HG03108 (cell line): ENCODE measurements around the gene ST6GALNAC2.

Experiments
- ATAC-seq: cut with Tn5 transposase; IDR thresholded peaks from one replicate; pipeline ENCODE4 v1.9.1; 2021; ENCODE audit warnings: moderate library complexity; ENCODE audit not compliant: unreplicated experiment

Gene ST6GALNAC2

DNA sequence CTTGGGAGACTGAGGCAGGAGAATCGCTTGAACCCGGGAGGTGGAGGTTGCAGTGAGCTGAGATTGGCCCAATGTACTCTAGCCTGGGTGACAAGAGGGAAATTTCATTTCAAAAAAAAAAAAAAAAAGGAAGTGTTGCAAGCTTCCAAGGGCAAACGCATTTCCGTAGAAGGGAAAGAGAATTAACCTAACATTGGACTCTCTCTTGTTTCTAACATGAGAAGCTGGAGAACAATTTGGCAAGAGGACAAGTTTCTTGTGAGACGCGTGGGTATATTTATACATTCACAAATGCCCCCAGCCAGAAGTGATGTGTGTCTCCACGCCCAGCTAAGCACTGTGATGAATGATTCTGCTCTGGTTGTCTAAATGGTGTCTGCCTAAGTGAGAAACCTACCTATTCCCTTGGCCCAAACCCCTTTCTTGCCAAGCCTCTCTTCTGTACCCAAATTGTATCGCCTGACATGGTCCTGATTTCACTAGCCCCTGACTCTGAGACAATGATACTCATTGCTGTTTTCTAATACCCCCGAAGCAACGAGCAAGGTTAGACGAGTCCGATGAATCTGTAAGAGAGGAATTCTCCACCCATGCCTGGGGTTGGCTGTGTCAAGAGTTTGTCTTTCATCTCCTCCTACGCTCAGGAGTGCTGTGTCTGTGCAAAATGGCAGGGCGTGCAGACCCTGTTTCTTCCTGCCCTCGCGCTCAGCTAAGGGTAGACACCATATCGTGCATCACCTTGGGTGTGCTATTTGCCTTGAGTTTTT lies 14.2 kb upstream of the ST6GALNAC2 start:
- no peak for ATAC-seq

DNA sequence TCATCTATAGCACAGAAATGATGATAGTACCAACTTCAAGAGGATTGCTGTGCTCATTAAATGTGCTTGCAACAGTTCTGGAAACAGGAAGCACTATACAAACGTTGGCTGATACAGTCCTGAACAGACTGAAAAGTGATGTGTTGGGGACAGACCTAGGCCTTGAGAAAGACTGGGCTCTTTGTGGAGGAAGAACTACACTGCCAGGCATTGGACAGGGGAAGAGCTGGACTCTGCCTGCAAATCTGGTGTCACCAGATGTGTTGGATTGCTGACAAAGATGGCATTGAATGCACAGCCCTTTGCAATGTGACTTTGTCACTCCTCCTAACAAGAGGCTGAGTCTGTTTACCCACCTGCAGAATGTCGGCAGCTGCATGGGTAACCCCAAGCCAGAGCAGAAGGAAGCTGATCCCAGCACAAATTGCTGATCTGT lies 12.4 kb upstream of the ST6GALNAC2 start:
- no peak for ATAC-seq

DNA sequence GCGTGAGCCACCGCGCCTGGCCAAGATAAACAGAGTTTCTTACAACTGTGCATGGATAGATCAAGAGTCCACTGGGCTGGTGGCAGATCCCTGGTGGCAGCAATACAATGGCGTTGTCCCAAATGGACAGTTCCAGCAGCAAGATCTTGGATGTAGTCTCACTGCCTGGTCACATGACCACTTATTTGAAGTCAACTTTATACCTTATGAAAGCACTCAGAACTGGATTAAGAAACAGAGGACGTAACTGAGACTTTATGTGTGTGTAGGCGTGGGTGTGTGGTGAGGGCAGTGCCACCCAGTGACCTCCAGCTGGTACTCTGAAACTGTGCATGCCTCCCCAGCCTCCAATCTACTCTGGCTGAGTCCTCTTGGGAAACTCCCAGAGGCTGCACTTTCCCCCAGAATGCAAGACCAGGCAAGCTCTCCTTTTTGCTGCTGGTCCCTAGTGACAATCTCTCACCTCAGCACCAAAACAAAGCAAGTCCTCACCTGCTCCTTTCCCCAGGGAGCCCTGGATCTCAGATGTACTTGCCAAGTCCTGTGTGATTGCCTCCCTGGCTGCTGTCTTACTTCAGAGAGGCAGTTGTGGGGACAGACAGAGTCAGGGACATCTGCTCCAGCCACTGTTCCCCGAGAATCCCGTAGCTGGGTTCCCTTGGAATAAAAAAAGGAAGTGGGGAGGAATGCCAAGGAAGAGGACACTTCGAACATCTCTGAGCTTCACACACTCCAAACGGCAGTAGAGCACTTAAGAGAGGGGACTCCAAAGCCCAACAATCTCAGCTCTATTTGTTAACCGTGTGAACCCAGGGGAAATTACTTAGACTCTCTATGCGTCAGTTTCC lies 11.7 kb upstream of the ST6GALNAC2 start:
- ATAC-seq = no peak

DNA sequence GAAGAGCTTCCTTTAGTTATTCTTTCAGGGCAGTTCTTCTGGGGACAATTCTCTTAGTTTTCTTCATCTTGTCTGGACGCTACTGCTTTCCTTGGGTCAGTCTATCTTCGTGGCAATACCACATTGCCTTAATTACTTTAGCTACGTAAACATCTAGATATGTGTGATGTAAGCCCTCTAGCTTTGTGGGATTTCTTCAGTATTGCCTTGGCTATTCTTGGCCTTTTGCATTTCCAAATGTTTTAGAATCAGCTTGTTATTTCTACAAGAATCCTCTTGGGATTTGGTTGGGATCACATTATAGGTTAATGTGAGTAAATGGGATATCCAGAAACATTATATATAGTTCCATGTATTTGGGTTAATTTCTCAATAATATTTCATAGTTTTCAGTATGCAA lies 9.0 kb upstream of the ST6GALNAC2 start:
- ATAC-seq = no peak

DNA sequence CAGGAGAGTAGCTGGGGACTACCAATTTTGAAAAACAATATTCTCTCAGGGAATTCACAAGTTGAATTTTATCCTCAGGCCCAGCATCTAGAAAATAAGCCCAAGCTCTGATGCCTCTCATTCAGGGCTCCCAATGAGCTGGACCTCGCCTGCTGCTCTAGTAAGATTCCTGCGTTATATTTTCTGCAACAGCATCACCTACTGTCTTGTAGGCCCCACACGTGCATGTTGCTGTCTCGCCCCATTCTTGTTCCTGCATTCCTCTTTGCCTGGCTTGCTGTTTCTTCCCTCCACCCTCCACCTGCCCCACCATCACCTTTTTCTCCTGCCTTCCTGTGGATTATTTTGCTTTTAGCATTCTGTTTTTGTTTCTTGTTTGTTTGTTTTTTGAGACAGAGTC lies 8.3 kb upstream of the ST6GALNAC2 start:
- ATAC-seq = no peak

DNA sequence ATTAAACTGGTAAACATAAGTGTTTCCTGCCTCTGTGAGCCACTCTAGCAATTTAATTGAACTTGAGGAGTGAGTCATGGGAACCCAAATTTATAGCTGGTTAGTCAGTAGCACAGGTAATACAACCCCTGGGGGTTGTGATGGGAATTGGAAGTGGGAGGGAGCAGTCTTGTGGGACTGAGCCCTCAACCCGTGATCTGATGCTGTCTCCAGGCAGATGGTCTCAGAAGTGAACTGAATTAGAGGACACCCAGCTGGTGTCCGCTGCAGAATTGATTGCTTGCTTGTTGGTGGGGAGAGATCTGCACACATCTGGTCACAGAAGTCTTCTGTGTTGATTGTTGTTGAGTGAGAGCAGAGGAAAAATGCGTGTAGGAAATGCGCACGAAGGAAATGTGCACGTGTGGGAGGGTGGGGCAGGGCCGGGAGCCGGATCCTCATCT lies 7.7 kb upstream of the ST6GALNAC2 start:
- ATAC-seq = no peak

DNA sequence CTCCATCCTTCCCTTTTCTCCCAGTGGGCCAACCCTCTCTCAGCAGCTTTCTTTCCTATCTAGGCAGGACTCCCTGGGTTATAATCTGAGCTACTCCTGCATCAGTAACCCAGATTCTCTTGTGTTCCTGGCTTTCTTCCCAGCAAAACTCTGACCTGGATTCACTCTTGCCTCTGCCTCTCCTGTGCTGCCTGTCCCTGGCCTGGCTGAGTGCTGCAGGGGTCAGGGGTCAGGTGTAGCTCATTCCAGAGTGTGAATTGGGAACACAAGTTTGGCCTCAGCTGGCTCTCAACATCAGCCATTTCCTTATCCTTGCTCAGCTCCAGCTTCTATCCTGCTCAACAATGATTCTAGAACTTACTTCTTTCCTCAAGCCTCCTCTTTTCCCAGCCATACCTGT lies 2.5 kb upstream of the ST6GALNAC2 start:
- no peak for ATAC-seq

DNA sequence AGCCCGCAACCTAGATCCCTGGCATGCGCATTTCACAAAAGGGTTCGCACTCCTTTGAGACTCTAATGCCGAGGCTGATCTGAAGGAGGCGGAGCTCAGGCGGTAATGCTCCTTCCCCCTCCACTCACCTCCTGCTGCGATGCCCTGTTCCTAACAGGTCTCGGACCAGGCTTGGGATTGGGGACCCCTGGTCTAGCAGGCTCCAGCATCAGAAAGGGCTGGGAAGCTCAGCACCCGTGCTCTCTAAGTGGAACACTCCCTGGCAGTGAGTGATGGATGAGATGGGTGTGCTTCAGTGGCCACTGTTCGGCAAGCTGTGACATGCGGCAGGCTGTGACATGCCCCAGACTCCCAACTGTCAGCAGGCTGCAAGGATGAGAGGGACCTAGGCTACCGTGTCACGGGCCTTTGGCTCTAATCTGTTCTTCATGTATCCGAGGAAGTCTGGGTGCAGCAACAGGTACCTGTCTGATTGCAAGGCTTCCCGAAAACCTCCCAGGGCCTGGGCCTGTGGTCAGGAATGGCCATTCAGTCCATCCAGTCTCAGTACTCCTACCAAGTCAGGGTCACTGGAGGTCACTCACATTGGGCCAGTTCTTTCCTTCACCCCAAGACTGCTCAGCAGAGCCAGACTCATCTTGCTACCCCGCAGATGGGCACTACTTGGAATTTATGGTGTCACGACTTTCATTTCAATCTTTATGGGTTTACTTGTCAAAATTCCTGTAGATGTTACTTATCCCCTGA lies 1.3 kb upstream of the ST6GALNAC2 start:
- ATAC-seq = no peak

DNA sequence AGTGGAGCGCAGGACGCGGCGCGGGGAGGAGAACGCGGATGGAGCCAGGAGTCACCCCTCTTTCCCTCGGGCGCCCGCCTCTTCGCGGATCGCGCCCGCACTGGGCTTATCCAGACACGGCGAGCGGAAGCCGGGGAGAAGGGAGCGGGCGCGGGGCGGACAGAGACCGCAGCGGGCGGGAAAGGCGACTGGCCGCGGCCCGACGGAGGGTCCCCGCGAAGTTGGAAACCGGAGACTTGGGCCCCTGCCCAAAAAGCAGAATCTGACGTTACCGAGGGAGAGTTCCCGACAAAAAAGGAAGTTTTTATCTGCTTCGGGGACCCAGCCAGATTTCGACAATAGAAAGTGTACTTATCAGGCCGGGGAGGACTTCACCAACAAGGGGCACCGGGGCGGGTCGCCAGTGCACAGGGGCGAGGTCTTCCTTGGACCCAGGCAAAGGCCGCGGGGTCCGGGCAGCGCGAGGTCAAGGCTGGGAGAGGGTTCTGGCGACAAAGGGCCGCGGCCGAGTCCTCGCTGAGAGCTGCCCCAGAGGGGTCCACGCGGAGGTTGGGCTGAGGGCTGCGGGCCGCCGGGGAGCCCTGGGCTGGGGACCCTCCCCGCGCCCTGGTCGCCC lies 519 bp downstream of the ST6GALNAC2 start:
- no peak for ATAC-seq

DNA sequence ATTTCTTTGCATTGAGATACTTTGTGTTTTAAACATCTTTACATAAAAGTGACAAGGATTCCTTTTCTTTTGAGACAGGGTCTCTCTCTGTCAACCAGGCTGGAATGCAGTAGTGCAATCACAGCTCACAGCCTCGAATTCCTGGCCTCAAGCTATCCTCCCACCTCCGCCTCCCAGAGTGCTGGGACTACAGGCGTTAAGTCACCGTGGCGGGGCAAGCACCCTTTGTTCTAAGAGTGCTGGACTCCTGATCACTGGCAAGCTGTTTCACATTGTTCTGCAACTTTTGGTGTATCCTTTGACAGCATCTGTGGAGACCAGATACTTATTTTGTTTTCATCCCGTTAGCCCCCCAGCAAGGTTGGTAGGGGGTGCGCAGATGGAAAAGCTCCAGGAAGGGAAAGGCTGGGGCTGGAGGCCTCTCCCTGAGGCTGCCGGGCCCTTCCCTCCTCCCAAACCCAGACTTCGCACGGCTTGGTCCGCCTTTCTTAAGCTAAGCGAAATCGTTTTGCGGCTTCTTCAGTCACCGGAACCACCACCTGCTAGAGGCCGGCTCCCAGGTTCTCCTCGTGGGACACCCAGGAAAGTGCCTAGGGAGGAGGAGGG lies 1.1 kb downstream of the ST6GALNAC2 start:
- ATAC-seq = no peak

DNA sequence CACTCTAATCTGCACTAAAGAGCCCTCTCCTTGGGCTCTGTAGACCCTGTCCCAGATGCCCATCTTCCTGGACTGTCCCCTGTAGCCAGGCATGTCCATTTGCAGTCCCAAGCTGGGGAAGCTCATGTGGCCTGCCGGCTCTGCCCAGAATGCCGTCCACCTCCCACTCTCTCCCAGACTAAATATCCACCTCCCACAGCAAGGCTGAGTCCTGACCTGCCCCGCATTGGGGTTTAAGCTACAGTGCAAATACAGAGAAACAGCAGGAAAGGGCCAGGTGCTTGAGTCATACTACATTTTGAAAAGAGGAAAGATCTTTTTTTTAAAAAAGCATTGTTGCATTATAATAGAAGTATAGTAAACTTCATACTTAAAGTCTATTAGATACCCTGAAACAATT lies 3.0 kb downstream of the ST6GALNAC2 start:
- no peak for ATAC-seq

DNA sequence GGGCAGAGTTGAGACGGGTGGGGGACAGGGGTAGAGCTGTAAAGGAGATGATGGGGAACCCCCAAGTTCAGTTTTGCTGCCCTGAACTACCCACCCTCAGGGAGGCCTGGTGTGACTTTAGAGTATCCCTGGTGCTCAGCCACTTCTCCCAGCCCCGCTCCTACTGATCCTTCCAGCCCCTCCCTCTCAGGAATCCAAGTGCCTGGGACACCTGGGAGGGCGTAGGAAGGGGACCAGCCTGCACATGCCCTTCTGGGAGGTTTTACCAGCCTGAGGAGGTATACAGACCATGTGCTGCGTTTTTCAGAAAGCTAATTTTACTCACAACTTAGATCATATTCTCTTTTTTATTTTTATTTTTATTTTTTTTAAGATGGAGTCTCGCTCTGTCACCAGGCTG lies 4.1 kb downstream of the ST6GALNAC2 start:
- ATAC-seq = no peak

DNA sequence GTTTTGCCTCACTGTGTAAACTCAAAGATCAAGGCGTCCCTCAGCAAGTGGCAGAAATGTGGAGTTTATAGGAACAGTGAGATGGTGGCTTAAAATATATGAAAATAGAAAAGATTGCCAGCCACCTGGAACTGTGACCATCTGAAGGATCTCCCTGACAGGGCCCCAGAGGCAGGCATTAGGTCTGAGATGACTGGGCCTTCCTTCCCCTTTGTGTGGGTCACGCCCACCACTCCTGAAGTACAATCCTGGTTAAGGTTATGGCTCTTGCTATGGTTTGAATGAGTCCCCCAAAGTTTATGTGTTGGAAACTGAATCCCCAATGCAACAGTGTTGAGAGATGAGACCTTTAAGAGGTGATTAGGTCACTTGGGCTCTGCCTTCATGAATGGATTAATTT lies 6.4 kb downstream of the ST6GALNAC2 start:
- no peak for ATAC-seq

DNA sequence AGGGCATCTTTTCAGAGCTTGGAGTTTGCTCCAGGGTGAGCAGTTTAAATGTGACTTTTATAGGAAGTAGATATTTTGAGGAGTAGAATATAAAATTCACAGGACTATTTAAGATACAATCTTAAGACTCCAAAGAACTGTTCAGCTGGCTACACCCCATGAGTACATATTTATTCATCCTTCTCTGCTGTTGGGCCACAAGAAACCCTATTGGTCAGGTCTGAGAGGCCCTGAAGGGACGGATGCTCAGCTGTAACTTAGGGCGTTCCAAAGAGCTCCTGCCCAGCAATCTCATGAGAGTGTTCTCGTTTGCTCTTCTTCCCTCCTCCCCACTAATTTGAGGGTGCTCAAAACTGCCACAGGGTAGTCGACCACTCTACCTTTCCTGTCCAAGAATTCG lies 7.3 kb downstream of the ST6GALNAC2 start:
- no peak for ATAC-seq

DNA sequence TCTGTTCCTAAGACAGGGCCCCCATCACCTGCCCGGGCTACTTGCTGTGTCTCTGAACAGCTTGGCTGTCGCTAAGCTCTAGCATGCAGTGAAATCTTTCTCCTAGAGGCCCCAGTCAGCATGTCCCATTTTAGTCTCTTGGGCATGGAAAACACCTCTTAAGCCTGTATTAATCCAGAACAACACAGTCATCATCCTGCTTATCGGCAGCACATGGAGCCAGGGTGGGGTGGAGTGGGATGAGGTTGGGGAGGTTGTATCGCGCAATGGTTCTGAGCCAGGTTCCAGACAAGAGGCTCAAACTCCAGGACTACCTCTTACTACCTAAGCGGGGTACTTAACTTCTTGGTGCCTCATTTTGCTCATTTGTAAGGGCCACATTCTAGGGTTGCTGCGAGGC lies 7.8 kb downstream of the ST6GALNAC2 start:
- ATAC-seq = no peak

DNA sequence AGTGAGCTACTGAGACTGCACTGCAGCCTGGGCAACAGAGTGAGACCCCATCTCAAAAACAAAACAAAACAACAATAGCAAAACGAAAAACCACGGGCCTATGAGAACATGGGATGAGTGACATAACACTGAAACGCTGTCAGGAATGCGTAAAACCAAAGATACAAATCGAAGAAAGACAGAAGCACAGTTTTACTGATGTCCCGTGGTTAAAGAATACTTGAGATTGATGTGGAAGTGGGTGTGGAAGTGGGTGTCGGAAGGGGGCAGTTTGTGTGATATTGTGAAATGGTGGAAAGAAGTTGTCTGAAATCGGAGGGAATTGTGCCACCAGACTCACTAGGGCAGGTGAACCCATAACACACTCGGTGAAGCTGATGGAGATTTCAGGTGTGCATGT lies 9.5 kb downstream of the ST6GALNAC2 start:
- ATAC-seq = no peak

DNA sequence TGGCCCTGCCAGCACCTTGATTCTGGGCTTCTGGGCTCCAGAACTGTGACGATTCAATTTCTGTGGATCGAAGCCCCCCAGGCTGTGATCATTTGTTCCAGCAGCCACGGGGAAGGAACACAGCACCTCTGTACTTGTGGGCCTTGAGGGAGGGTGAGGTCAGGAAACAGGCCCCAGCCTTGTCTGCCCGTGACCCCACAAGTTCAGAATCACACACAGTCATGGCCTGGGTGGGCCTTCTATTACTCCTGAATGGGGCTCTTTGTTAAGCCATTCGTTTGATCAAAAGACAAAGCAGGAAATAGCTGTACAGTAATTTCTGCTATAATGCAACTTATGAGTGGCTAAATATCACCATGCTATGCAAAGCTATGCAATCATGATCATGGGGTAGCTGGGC lies 10.1 kb downstream of the ST6GALNAC2 start:
- ATAC-seq = no peak

DNA sequence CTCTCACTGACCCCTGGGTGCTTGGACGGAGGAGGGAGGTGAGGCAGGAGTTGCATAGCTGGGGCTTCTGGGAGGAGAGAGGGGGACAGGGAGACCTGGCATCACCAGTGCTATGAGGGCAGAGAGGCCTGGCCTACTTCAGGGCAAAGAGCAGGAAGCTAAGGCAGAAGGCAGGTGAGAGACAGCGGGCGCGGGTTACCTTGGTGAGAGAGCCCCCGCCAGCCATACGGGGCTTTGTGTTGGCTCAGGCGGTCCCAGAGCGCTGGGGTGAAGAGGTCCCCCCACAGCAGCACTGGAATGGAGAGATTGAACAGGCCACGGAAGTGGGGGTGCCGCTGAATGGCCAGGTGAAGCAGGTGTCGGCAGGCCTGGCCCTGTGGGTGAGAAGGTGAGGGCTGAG lies 11.5 kb downstream of the ST6GALNAC2 start:
- ATAC-seq = no peak

DNA sequence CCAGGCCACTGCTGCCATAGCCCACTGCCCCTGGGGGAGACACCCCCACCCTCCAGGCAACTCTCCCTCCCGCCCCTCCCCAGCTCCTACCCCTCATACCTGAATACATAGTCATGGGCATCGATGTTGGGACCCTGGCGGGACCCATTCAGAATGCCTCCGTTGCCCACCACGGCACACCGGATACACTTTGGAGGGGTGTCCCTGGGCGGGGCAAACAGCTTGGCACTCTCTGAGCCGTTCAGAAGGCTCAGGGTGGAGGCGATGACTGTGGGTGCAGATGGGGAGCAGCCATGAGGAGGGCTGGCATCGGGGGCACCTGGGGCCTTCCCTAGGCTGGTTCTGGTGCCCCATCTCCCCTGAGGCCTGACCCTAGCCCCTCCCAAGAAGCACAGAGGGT lies 12.6 kb downstream of the ST6GALNAC2 start:
- no peak for ATAC-seq

DNA sequence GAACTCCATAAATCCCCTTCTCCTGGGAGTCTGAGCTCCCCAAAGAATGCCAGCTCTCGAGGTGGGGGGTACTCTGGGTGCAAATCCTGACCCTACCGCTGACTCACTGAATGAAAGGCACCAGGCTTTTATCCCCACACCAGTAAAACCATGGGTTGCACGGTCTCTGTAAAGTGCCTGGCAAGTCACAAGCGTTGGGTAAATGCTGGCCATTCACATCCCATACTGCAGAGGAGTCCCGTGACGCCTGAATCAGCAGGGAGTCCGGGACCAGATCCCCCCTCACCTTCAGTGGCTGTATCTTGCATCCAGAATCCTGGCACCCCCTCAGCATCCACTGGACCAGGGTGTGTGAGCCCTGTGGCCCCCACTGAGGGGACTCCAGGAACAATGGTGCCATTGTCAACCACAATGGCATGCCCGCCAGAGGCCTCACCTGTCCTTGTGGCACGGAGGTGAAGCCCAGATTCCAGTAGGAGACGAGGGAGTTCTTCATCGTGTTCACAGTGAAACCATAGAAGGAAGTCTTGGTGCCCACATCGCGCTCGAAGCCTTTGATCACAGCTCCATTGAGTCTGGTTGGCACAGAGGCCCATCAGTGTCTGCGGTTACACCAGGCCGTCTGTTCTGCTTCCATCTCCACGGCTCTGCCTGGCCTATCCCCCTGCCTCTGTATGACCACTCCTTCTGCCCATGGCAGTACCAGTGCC lies 13.3 kb downstream of the ST6GALNAC2 start:
- ATAC-seq = no peak
